Cardiac septum (tissue), 1 donor: ENCODE results near the gene ABL2. TPM values are rescaled to one million over a fixed set of nuclear protein-coding genes. Genes with fewer than 3 reads are reported as not detected.
"Not testable (repeated sequence)": the region's sequence is repeated elsewhere in the genome, so short reads cannot be mapped to it uniquely, and the experiment has no call there.

Experiments
- DNase-seq: peaks from one replicate; pipeline ENCODE4 v3.0.0-alpha.2; 2020; ENCODE audit warnings: low spot score
- intact Hi-C: fragments of 100-400 bp; cut with DNase I; formaldehyde crosslinking; loops from one replicate; pipeline ENCODE4 v1.14.0; 2022
- long read RNA-seq: library from polyadenylated mRNA; unstranded; transcript quantifications from one replicate; pipeline ENCODE4 v2.0.0, GENCODE V29; 2021
- total RNA-seq: library from RNA; stranded (reverse); fragmentation: NEBNext Ultra II Directional; extraction: Animal tissue kit (Norgen Biotek cat#: 25700); gene quantifications from one replicate; pipeline ENCODE4 v1.2.1, GENCODE V29; 2021
- donor health status: DM: no; HTN: no; CAD: no.

The ABL2 gene
- 14.1 TPM for total RNA-seq
- long read RNA-seq, full-length matches to known transcripts: 1 of 11 reads
- long read RNA-seq, partial matches to known transcripts: 0 of 11 reads
- long read RNA-seq, other reads (novel, unspliced or antisense): 10 of 11 reads

- intact Hi-C loops: no loop called here
- DNase-seq: peak; percentile 77
Observed at GRCh38 chr1:179229214-179230140, at the start of gene ABL2. Gene ABL2 (minus strand): TSS chr1:179229677. CDS start chr1:179229397, 280 bp downstream.

- no peak for DNase-seq
- intact Hi-C loops: no loop called here
Observed at GRCh38 chr1:179278920-179279319, 49.4 kb upstream of the ABL2 start.

- intact Hi-C loops, DNase-seq: not testable (repeated sequence)
Observed at GRCh38 chr1:179274424-179274823, 44.9 kb upstream of the ABL2 start.

DNA sequence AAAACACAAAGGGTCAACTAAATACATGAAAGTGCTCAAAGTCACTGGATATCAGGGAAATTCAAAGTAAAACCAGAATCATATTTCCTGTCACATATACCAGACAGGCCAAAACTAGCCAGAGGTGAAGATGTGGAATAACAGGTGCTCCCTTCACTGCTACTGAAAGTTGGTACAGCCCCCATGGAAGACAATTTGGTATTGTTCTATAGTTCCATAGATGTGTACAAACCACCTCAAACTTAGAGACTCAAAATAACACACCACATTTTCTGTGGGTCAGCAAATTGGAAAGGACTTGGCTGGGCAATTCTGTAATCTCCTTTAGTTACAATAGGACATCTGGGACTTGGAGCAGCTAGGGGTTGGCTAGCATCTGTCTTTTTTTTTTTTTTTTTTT, 39.6 kb upstream of the ABL2 start:
- intact Hi-C loops: no loop called here

GRCh38 chr1:179264507-179264906, 35.0 kb upstream of the ABL2 start:
- intact Hi-C loops: no loop called here
- no peak for DNase-seq

More for the DNA sequence above, 39.6 kb upstream of the ABL2 start:
- no peak for DNase-seq

GRCh38 chr1:179263121-179263520, 33.6 kb upstream of the ABL2 start:
- no peak for DNase-seq
- intact Hi-C loops: no loop called here

DNA sequence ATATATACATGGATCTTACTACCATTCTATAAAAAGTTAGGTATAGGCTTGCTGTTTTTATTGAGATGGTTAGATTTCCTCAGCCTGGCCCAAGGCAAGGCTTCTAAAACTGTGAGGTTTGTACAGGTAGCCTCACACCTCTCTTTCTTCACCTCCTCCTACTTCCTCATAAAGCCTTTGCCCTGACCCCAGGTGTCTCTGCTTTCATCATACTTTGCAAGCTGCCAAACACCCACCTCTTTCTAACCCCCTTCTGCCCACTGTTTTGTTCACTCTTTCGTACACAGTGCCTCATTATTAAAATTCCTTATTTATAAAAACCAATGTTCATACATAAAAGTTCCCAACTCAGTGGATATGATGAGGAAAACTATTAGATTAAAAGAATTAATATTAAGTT, 32.7 kb upstream of the ABL2 start:
- intact Hi-C loops: no loop called here
- DNase-seq: no peak

DNA sequence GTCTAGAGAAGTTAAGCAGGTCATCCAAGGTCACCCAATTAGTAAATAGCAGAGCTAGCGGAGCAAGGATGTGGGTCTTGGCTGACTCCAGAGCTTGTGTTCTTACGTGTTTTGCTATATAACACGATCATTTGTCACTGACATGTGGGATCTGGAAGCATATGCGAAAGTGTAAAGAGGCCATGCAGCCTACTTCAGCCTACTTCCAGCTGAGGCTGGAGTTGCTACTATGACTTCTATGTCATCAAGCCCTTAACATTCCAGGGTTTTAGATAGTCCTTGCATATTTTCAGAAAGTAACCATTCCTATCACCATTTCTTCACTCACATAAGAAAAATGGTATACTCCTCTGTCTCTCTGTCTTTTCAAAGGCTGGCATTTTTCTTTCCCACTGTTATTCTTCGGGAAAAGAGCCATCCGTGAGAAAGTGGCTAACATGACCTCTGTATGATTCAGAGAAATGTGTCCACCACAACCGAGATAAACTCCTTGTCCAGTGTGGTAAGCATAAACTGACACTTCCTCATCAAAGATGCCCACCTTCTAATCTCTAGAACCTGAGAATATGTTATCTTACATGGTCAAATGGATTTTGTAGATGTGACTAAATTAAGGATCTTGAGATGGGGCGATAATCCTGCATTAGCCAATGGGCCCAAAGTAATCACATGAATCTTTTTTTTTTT, 24.0 kb upstream of the ABL2 start:
- intact Hi-C loops: loop anchor here (5.0 kb wide), 1 partner anchor 119 kb away; no protein-coding TSS in a partner anchor
- DNase-seq: no peak

DNA sequence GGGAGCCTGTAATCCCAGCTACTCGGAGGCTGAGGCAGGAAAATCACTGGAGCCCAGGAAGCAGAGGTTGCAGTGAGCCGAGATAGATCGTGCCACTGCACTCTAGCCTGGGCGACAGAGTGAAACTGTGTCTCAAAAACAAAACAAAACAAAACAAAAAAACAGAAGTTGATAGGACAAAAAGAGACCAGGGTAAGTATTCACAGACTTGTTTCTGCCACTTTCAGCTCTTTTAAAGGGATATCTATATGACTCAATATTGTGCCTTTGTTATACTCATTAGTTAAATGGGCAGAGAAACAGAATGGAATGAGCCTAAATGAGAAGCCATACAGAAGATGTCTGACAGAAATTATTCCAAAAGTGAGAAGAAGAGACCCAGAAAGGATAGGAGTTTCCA, 23.1 kb upstream of the ABL2 start:
- DNase-seq: no peak
- intact Hi-C loops: loop anchor here (5.0 kb wide), 1 partner anchor 120 kb away; no protein-coding TSS in a partner anchor

- DNase-seq: no peak
- intact Hi-C loops: loop anchor here (5.0 kb wide), 1 partner anchor 121 kb away; no protein-coding TSS in a partner anchor
Observed at GRCh38 chr1:179251675-179252074, 22.2 kb upstream of the ABL2 start.

DNA sequence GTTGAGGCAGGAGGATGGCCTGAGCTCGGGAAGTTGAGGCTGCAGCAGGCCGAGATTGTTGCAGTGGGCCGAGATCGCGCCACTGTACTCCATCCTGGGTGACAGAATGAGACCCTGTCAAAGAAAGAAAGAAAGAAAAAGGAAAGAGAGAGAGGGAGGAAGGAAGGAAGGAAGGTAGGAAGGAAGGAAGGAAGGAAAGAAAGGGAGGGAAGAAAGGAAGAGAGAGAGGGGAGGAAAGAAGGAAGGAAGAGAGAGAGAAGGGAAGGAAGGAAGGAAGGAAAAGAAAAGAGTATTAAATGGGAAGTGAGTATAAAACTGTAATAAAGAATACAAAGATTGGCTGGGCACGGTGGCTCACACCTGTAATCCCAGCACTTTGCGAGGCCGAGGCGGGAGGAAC, 18.4 kb upstream of the ABL2 start:
- DNase-seq: no peak
- intact Hi-C loops: no loop called here

GRCh38 chr1:179245426-179245825, 15.9 kb upstream of the ABL2 start:
- intact Hi-C loops, DNase-seq: not testable (repeated sequence)

DNA sequence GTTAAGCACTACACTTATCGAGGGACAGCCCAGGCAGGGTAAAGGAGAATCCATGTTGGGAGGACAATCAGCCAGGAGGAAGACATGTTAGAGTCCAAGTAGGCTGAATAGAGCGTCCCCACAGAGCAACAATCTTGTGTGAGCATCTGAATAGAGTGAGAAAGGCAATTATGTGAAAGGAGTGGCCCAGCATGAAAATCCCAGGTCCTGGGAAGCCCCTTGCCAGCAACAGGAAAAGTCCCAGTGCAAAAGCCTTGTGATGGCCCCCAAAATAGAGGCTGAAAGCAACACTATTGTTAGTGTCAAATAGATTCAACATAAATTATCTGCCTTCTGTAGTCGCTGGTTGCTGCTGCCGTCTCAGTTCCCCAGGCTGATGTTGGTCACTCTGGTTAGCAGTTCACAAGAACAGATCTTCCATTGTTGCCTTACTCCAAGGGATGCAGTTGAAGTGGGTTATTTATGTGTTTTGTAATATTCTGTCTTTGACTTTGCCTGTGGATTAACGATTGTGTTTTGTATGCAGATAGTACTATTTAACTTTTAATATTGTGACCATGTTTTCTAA, 12.1 kb upstream of the ABL2 start:
- intact Hi-C loops: no loop called here

DNA sequence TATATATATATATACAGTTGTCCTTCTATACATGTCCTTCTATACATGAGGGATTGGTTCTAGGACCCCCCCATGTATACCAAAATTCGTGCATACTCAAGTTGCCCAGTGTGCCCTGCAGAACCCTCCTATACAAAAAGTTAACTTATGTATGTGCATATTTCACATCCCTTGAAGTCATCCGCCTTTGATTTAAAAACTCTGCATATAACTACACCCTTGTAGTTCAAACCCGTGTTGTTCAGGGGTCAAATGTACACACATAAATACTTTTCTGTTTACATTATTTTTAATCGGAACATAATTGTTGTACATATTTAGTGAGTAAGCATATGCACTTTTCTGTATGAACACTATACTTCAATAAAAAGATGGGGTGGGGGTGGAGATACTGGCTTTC, 7.7 kb upstream of the ABL2 start:
- intact Hi-C loops: no loop called here
- DNase-seq: no peak

More for the DNA sequence above, 12.1 kb upstream of the ABL2 start:
- DNase-seq: no peak

GRCh38 chr1:179234863-179235262, 5.4 kb upstream of the ABL2 start:
- intact Hi-C loops: no loop called here

GRCh38 chr1:179231923-179232322, 2.4 kb upstream of the ABL2 start:
- DNase-seq: no peak
- intact Hi-C loops: no loop called here

More at GRCh38 chr1:179234863-179235262, 5.4 kb upstream of the ABL2 start:
- DNase-seq: no peak

- no peak for DNase-seq
- intact Hi-C loops: no loop called here
Observed at GRCh38 chr1:179230721-179231120, 1.2 kb upstream of the ABL2 start.

DNA sequence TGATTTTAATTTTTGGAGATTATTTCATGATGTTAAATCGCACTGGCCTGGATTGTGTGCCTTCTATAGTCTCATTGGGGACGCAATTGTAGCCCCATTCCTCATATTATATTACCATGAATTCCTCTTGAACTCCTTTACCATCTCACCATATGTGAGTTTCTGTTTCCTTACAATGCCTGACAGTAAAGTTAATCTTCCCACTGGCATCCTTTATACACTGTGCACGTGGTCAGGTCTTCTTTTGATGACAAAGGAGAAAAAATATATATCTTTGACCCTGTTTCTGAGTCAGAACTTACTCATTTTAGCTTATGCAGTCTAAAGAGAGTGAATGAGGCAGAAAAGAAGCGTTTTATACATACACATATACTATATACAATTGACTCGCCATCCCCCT, 774 bp upstream of the ABL2 start:
- intact Hi-C loops: no loop called here
- DNase-seq: no peak

GRCh38 chr1:179228783-179229213, 679 bp downstream of the ABL2 start:
- intact Hi-C loops: loop anchor here (1.0 kb wide), 1 partner anchor 146 kb away; the partner anchor contains the start of gene TOR3A
- DNase-seq: peak; percentile 86

DNA sequence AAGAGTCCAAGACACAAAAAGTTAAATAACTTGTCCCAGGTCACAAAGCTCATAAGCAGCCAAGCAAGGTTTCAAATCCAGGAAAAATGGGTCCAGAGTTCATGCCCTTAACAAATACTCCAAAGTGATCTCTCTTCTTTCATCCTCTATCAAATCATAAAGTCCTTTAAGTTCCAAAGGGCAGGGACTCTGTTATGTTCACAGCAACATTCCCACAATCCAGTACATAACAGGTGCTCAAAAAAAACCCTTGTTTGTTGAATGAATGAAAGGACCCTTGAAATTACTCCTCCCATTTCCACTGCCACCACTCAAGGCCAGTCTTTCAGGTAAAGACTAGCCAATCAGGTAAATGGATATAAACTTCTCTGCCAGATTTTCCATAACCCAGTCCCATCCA, 2.7 kb downstream of the ABL2 start:
- DNase-seq: no peak
- intact Hi-C loops: no loop called here
